ENCODE data around the gene SORCS2.

DNA sequence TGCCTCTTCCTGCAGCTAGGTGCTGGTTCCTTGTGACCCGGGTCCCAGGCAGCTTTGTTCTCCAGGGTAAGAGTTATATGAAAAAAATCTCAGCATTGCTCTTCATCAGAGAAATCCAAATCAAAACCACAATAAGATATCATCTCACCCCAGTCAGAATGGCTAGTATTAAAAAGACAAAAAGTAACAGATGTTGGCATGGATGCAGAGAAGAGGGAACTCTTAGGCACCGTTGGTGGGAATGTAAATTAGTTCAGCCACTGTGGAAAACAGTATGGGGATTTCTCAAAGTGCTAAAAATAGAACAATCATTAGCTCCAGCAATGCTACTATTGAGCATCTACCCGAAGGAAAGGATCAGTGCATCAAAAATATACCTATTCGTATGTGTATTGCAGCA lies 61.5 kb downstream of the SORCS2 start:
- TF ChIP-seq POLR2A (IDR thresholded peaks at IDR 0.05) (no peak), POLR2AphosphoS5 (IDR thresholded peaks at IDR 0.05) (no peak), CTCF (IDR thresholded peaks at IDR 0.05) (no peak)
